Embryonic facial prominence (tissue), 1 donor: ENCODE measurements around the gene NTSR1.
"Not testable (repeated sequence)": the region's sequence is repeated elsewhere in the genome, so short reads cannot be mapped to it uniquely, and the experiment has no call there.

Experiments
- DNase-seq: peaks from one replicate; pipeline ENCODE4 v3.0.0-alpha.2; 2016; ENCODE audit errors: extremely low spot score

Gene NTSR1

GRCh38 chr20:62674370-62674769 lies 34.3 kb upstream of the NTSR1 start:
- no peak for DNase-seq

- DNase-seq, result no peak
Measured at GRCh38 chr20:62675156-62675876, 33.3 kb upstream of the NTSR1 start.

GRCh38 chr20:62675877-62676260 lies 32.8 kb upstream of the NTSR1 start:
- DNase-seq, result no peak

- no peak for DNase-seq
Measured at GRCh38 chr20:62676976-62677375, 31.7 kb upstream of the NTSR1 start.

- DNase-seq, result no peak
Measured at GRCh38 chr20:62677678-62678077, 31.0 kb upstream of the NTSR1 start.

GRCh38 chr20:62678553-62678952 lies 30.1 kb upstream of the NTSR1 start:
- no peak for DNase-seq

GRCh38 chr20:62679978-62680589 lies 28.6 kb upstream of the NTSR1 start:
- DNase-seq, result no peak

- DNase-seq, result no peak
Measured at GRCh38 chr20:62682912-62683517, 25.6 kb upstream of the NTSR1 start.

GRCh38 chr20:62683660-62684322 lies 24.8 kb upstream of the NTSR1 start:
- DNase-seq, result not testable (repeated sequence)

- no peak for DNase-seq
Measured at GRCh38 chr20:62684981-62685380, 23.7 kb upstream of the NTSR1 start.

GRCh38 chr20:62685781-62686555 lies 22.7 kb upstream of the NTSR1 start:
- DNase-seq, result no peak

- DNase-seq, result no peak
Measured at GRCh38 chr20:62686869-62687830, 21.5 kb upstream of the NTSR1 start.

GRCh38 chr20:62688083-62688482 lies 20.6 kb upstream of the NTSR1 start:
- DNase-seq, result no peak

- DNase-seq, result no peak
Measured at GRCh38 chr20:62688855-62689460, 19.7 kb upstream of the NTSR1 start.

- no peak for DNase-seq
Measured at GRCh38 chr20:62689861-62690260, 18.8 kb upstream of the NTSR1 start.

GRCh38 chr20:62690261-62690820 lies 18.3 kb upstream of the NTSR1 start:
- DNase-seq, result no peak

GRCh38 chr20:62691487-62691886 lies 17.1 kb upstream of the NTSR1 start:
- DNase-seq, result no peak

GRCh38 chr20:62692176-62692575 lies 16.5 kb upstream of the NTSR1 start:
- no peak for DNase-seq

GRCh38 chr20:62692801-62693523 lies 15.7 kb upstream of the NTSR1 start:
- no peak for DNase-seq
